SH-SY5Y (cell line): Measurements from ENCODE around the gene POLR2E.

Experiments
- GATA2 ChIP-seq: IDR thresholded peaks from 2 replicates; pipeline ENCODE4 v1.6.1; 2011; ENCODE audit warnings: mild to moderate bottlenecking, low read depth, low read length
- GATA3 ChIP-seq: IDR thresholded peaks from 2 replicates; pipeline ENCODE4 v1.6.1; 2011; ENCODE audit warnings: low read depth, mild to moderate bottlenecking, low read length, moderate library complexity

GRCh38 chr19:1111641-1112267, 16.6 kb upstream of the POLR2E start:
- no peak for TF ChIP-seq GATA2
- no peak for TF ChIP-seq GATA3
